Ascending aorta (tissue), 2 donors: ENCODE measurements around the gene CLASP1. TPM values are rescaled to one million over a fixed set of nuclear protein-coding genes. Genes with fewer than 3 reads are reported as not detected.
A peak's percentile ranks its signal among the peaks of the same experiment; 100 is the strongest.
"Not testable (repeated sequence)": the region's sequence is repeated elsewhere in the genome, so short reads cannot be mapped to it uniquely, and the experiment has no call there.

Experiments used
- DNase-seq, 2 donors: peaks; one replicate each; pipeline ENCODE4 v3.0.0-alpha.2; 2019; ENCODE audit warnings: low spot score in 2 of 2
- H3K27ac ChIP-seq, 2 donors: fragments of 200-600 bp; sonication (generic); one replicate each; pipeline ENCODE4 v1.5.1; 2016 to 2017; ENCODE audit warnings: mild to moderate bottlenecking in 1 of 2
- H3K27me3 ChIP-seq: fragments of 200-600 bp; sonication (generic); one replicate; pipeline ENCODE4 v1.5.1; 2017
- H3K36me3 ChIP-seq, 2 donors: fragments of 200-600 bp; sonication (generic); one replicate each; pipeline ENCODE4 v1.5.1; 2016
- H3K4me1 ChIP-seq, 2 donors: fragments of 200-600 bp; sonication (generic); one replicate each; pipeline ENCODE4 v1.5.1; 2016 to 2017; ENCODE audit warnings: mild to moderate bottlenecking in 1 of 2
- H3K4me3 ChIP-seq, 2 donors: fragments of 200-600 bp; sonication (generic); one replicate each; pipeline ENCODE4 v1.5.1; 2016 to 2017; ENCODE audit warnings: mild to moderate bottlenecking in 1 of 2
- H3K9me3 ChIP-seq, 2 donors: fragments of 200-600 bp; sonication (generic); one replicate each; pipeline ENCODE4 v1.5.1; 2016
- CTCF ChIP-seq, 3 experiments: fragments of 200-600 bp in 2 of 3; fragments of 450-650 bp in 1 of 3; sonication (generic) in 2 of 3; IDR thresholded peaks; one replicate each; pipeline ENCODE4 v1.5.1; 2016 to 2019; ENCODE audit warnings: antibody characterized with exemption in 3 of 3, mild to moderate bottlenecking in 1 of 3, moderate library complexity in 1 of 3
- intact Hi-C: fragments of 100-400 bp; cut with DNase I; formaldehyde crosslinking; loops from one replicate; pipeline ENCODE4 v1.15.1; 2023
- total RNA-seq: library from RNA; depleted of rRNA; stranded (reverse); fragments of >200 nt; gene quantifications from one replicate; pipeline ENCODE4 v1.1.0, GENCODE V29; 2016

CLASP1 gene
- total RNA-seq, 1 donor from 2014 or later, result 78.0 TPM

DNA sequence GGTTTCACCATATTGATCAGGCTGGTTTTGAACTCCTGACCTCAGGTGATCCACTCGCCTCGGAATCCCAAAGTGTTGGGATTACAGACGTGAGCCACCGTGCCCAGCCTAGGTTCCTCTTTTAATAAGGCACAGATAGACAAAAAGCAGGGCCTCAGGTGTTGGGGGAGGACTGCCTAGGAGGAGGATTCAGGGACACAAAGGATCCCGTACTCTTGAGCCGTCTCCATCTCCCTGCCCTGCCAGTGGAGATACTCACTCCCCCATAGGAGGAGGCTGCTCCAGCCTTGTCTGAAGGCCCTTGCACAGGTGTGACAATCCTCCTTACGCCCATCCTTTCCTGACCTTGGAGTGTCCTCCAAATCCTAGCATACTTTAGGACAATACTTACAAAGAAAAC lies 332.3 kb downstream of the CLASP1 start:
- no peaks in the 10 kb centered on the region for H3K36me3 ChIP-seq
- H3K27ac ChIP-seq, result no peak overlapping the region
- H3K4me3 ChIP-seq, result no peak overlapping the region

DNA sequence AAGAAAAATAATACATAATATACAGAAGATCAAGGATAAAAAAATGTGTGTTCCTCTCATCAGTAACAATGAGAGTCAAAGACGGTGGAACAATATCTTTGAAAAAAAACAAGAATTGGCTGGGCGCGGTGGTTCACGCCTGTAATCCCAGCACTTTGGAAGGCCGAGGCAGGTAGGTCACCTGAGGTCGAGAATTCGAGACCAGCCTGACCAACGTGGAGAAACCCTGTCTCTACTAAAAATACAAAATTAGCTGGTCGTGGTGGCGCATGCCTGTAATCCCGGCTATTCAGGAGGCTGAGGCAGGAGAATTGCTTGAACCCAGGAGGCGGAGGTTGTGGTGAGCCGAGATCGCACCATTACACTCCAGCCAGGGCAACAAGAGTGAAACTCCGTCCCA lies 335.6 kb downstream of the CLASP1 start:
- H3K27ac ChIP-seq, H3K27me3 ChIP-seq, intact Hi-C loops, H3K9me3 ChIP-seq, H3K4me1 ChIP-seq, H3K36me3 ChIP-seq, H3K4me3 ChIP-seq: not testable (repeated sequence)
- DNase-seq, result peak in 1 of 2 donors; percentile 21

More for the DNA sequence above, 332.3 kb downstream of the CLASP1 start:
- peak in 1 of 2 donors; percentile 39 for DNase-seq
- Histone ChIP-seq H3K9me3 (no peaks in the 10 kb centered on the region), H3K4me1 (no peaks in the 10 kb centered on the region), H3K27me3 (no peaks in the 10 kb centered on the region)
- no peak for TF ChIP-seq CTCF (IDR thresholded peaks at IDR 0.05)
- intact Hi-C loops, result no loop called here

- Histone ChIP-seq H3K9me3 (no peaks in the 10 kb centered on the region), H3K4me3 (no peak overlapping the region), H3K4me1 (no peaks in the 10 kb centered on the region), H3K27ac (no peak overlapping the region), H3K27me3 (peaks cover 4% of the 10 kb centered on the region), H3K36me3 (no peaks in the 10 kb centered on the region)
- no peak for TF ChIP-seq CTCF (IDR thresholded peaks at IDR 0.05)
- intact Hi-C loops, result no loop called here
- DNase-seq, result peak in 1 of 2 donors; percentile 27
These were observed 339.5 kb downstream of the CLASP1 start for GRCh38 chr2:121309801-121310200.

DNA sequence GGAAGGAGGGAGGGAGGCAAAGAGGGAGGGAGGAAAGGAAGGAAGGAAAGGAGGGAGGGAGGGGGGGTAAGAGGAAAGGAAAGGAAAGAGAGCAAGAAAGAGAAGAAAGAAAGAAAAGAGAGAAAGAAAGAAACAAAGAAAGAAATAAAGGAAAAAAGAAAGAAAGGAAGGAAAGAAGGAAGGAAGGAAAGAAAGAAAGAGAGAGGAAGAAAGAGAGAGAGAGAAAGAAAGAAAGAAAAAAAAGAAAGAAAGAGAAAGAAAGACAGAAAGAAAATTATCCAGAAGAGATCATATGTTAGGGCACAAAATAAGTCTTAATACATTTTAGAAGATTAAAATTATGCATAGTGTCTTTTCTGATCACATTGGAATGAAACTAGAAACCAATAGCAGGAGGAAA lies 339.9 kb downstream of the CLASP1 start:
- TF ChIP-seq CTCF (IDR thresholded peaks at IDR 0.05), result no peak
- intact Hi-C loops, result no loop called here
- no peak overlapping the region for H3K27ac ChIP-seq
- peaks cover 4% of the 10 kb centered on the region for H3K27me3 ChIP-seq
- H3K4me3 ChIP-seq, result no peak overlapping the region
- H3K9me3 ChIP-seq, result no peaks in the 10 kb centered on the region
- DNase-seq, result no peak
- no peaks in the 10 kb centered on the region for H3K4me1 ChIP-seq
- H3K36me3 ChIP-seq, result no peaks in the 10 kb centered on the region

- Histone ChIP-seq H3K4me1 (no peaks in the 10 kb centered on the region), H3K4me3 (no peak overlapping the region), H3K36me3 (no peaks in the 10 kb centered on the region), H3K9me3 (no peaks in the 10 kb centered on the region), H3K27ac (no peak overlapping the region), H3K27me3 (peaks cover 4% of the 10 kb centered on the region)
- DNase-seq, result no peak
- TF ChIP-seq CTCF (IDR thresholded peaks at IDR 0.05), result no peak
- intact Hi-C loops, result no loop called here
These were observed 342.2 kb downstream of the CLASP1 start for GRCh38 chr2:121307048-121307447.

- H3K27me3 ChIP-seq, result peaks cover 4% of the 10 kb centered on the region
- no peaks in the 10 kb centered on the region for H3K9me3 ChIP-seq
- H3K4me1 ChIP-seq, result no peaks in the 10 kb centered on the region
- H3K36me3 ChIP-seq, result no peaks in the 10 kb centered on the region
- no peak overlapping the region for H3K27ac ChIP-seq
- intact Hi-C loops, result no loop called here
- H3K4me3 ChIP-seq, result no peak overlapping the region
- DNase-seq, result no peak
- no peak for TF ChIP-seq CTCF (IDR thresholded peaks at IDR 0.05)
These were observed 344.3 kb downstream of the CLASP1 start for GRCh38 chr2:121304941-121305340.
